Neural cell (in vitro differentiated cells): Measurements from ENCODE around the gene GRIN3B.

Experiments
- POLR2AphosphoS5 ChIP-seq: IDR thresholded peaks from 2 replicates; pipeline ENCODE4 v1.6.1; 2012
- TF ChIP-seq, protein P1 (sequence below): fragments of 450-650 bp; IDR thresholded peaks from 2 replicates; pipeline ENCODE4 v1.5.1; 2014; ENCODE audit warnings: antibody characterized with exemption, mild to moderate bottlenecking, moderate library complexity; ENCODE audit not compliant: poor library complexity, severe bottlenecking

DNA sequence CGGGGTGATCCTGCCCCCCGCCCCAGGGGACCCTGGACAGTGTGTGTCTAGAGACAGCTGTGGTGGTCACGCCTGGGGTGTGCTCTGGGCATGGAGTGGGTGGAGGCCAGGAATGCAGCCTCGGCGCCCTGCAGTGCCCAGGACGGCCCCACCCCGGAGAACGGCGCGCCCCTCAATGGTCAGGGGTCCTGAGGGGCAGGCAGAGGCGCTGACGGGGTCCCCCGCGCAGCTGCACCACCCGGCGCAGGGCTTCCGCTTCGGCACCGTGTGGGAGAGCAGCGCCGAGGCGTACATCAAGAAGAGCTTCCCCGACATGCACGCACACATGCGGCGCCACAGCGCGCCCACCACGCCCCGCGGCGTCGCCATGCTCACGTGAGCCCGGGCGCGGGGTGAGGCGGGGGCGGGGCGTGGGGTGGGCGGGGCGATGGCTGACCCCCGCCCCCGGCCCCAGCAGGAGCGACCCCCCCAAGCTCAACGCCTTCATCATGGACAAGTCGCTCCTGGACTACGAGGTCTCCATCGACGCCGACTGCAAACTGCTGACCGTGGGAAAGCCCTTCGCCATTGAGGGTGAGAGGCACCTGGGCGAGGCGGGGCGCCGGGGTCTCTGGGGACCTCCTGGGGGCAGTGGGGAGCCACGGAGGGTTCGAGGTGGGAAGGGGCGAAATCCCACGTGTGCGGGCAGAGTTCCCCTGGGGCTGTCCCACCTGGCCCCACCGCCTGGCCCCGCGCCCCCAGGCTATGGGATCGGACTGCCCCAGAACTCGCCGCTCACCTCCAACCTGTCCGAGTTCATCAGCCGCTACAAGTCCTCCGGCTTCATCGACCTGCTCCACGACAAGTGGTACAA, 7.4 kb downstream of the GRIN3B start:
- TF ChIP-seq, protein P1, sequence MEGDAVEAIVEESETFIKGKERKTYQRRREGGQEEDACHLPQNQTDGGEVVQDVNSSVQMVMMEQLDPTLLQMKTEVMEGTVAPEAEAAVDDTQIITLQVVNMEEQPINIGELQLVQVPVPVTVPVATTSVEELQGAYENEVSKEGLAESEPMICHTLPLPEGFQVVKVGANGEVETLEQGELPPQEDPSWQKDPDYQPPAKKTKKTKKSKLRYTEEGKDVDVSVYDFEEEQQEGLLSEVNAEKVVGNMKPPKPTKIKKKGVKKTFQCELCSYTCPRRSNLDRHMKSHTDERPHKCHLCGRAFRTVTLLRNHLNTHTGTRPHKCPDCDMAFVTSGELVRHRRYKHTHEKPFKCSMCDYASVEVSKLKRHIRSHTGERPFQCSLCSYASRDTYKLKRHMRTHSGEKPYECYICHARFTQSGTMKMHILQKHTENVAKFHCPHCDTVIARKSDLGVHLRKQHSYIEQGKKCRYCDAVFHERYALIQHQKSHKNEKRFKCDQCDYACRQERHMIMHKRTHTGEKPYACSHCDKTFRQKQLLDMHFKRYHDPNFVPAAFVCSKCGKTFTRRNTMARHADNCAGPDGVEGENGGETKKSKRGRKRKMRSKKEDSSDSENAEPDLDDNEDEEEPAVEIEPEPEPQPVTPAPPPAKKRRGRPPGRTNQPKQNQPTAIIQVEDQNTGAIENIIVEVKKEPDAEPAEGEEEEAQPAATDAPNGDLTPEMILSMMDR = no peak
- no peak for TF ChIP-seq POLR2AphosphoS5
